Measurements from ENCODE around the gene PAQR7.

DNA sequence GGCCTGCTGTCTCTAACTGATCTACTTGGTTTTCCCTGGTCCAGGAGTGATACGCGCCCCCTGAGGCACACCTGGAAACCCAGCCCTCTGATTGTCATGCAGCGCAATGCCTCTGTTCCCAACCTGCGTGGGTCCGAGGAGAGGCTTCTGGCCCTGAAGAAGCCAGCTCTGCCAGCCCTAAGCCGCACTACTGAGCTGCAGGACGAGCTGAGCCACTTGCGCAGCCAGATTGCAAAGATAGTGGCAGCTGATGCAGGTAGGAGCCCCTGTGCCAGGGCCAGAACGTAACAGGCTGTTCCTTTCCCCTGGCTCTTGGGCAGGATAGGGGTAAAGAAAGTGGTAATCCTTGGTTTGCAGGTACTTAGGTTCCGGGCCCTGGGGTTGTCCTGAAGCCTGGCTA is 48.9 kb downstream of the PAQR7 start:
- TF ChIP-seq, protein P1, sequence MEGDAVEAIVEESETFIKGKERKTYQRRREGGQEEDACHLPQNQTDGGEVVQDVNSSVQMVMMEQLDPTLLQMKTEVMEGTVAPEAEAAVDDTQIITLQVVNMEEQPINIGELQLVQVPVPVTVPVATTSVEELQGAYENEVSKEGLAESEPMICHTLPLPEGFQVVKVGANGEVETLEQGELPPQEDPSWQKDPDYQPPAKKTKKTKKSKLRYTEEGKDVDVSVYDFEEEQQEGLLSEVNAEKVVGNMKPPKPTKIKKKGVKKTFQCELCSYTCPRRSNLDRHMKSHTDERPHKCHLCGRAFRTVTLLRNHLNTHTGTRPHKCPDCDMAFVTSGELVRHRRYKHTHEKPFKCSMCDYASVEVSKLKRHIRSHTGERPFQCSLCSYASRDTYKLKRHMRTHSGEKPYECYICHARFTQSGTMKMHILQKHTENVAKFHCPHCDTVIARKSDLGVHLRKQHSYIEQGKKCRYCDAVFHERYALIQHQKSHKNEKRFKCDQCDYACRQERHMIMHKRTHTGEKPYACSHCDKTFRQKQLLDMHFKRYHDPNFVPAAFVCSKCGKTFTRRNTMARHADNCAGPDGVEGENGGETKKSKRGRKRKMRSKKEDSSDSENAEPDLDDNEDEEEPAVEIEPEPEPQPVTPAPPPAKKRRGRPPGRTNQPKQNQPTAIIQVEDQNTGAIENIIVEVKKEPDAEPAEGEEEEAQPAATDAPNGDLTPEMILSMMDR (conservative IDR thresholded peaks at IDR 0.05; ENCODE audit: low read length), result no peak
- TF ChIP-seq EZH2phosphoT487 (IDR thresholded peaks at IDR 0.05; ENCODE audit: borderline replicate concordance, low read depth, low read length), result no peak

Data from OCI-LY7 (cell line).